ENCODE data around the gene CYP39A1. TPM values are rescaled to one million over a fixed set of nuclear protein-coding genes. Genes with fewer than 3 reads are reported as not detected.

CYP39A1 gene
- total and polyA plus RNA-seq, 9 of the 15 experiments (the other 6 are each of a cell fraction or from before 2014, with no cell fraction given) = not detected

GRCh38 chr6:46655803-46656202, 3.2 kb upstream of the CYP39A1 start:
- intact Hi-C loops (cut with micrococcal nuclease) = no loop called here
- in situ Hi-C loops (cut with MboI) = no loop called here
- ChIA-PET CTCF (ENCODE audit: low intra/inter-chr PET ratio) (no interaction called here), POLR2A (interaction anchor here (1.2 kb wide), 1 partner anchor 12 kb away, joined by 5 read pairs; no protein-coding TSS in a partner anchor)
- Histone ChIP-seq H3K4me2 (ENCODE audit: insufficient read depth, low read length) (no peak overlapping the region), H3K27ac (ENCODE audit: extremely low read depth, low read depth, low read length) (no peak overlapping the region), H3K9me1 (ENCODE audit: control insufficient read depth, insufficient read depth, low read length) (no peaks in the 10 kb centered on the region), H3K36me3 (ENCODE audit: control insufficient read depth, insufficient read depth, low read length) (no peaks in the 10 kb centered on the region), H3K9ac (ENCODE audit: insufficient read depth in 1 of 2, low read depth in 2 of 2, low read length in 2 of 2) (no peak overlapping the region), H4K20me1 (replicated peaks; ENCODE audit: control insufficient read depth, insufficient read depth, low read length) (no peaks in the 10 kb centered on the region), H3K9me3 (replicated peaks; ENCODE audit: control insufficient read depth, insufficient read depth, low read depth, low read length) (no peaks in the 10 kb centered on the region), H3K79me2 (ENCODE audit: control insufficient read depth, insufficient read depth, low read length) (no peaks in the 10 kb centered on the region), H3K27me3 (ENCODE audit: control insufficient read depth in 2 of 2, insufficient read depth in 2 of 2, low read length in 2 of 2) (peaks cover 2 to 11% of the 10 kb centered on the region in 2 experiments; a peak in 3 of 5 replicates), H3K4me1 (replicated peaks in 1 of 2; ENCODE audit: control insufficient read depth in 2 of 2, insufficient read depth in 2 of 2, low read length in 2 of 2) (peaks cover 0 to 10% of the 10 kb centered on the region in 2 experiments; a peak in 2 of 5 replicates), H3K4me3 (no peak overlapping the region), H2AFZ (ENCODE audit: low read depth, low read length) (no peak overlapping the region)
- ATAC-seq (peak; percentile 58), DNase-seq (ENCODE audit: extremely low read depth in 1 of 4, low spot score in 3 of 4) (peak; percentile 16 to 48 (median 24)), FAIRE-seq (peak; percentile 11)
- BruUV-seq (replicated peaks) = no TSS peak
- 1% methylated on average over 6 of the region's 6 CpGs for WGBS (ENCODE audit: insufficient coverage, low coverage, missing lambda C conversion rate)
- TF ChIP-seq CTCFL (IDR thresholded peaks at IDR 0.05; ENCODE audit: borderline replicate concordance, insufficient read depth, low read depth, low read length, poor library complexity, severe bottlenecking) (peak; percentile 69), CTCF (IDR thresholded peaks at IDR 0.05 in 2 of 3, conservative IDR thresholded peaks at IDR 0.05 in 1 of 3; ENCODE audit: insufficient read depth in 2 of 3, low read depth in 1 of 3, low read length in 3 of 3) (peak; percentile 39 to 52 (median 51); a peak in 5 of 6 replicates), ZNF584 (CRISPR knock-in tag; IDR thresholded peaks at IDR 0.05; ENCODE audit: low read depth) (no peak)

Measured in K562 (cell line).